HG03558 (cell line): ENCODE results near the gene SH3GLB2.
"Not testable (repeated sequence)": the region's sequence is repeated elsewhere in the genome, so short reads cannot be mapped to it uniquely, and the experiment has no call there.

Source experiments
- ATAC-seq: cut with Tn5 transposase; IDR thresholded peaks from one replicate; pipeline ENCODE4 v1.9.1; 2021; ENCODE audit warnings: moderate number of reproducible peaks; ENCODE audit not compliant: unreplicated experiment; ENCODE audit errors: extremely low read depth

SH3GLB2 gene

DNA sequence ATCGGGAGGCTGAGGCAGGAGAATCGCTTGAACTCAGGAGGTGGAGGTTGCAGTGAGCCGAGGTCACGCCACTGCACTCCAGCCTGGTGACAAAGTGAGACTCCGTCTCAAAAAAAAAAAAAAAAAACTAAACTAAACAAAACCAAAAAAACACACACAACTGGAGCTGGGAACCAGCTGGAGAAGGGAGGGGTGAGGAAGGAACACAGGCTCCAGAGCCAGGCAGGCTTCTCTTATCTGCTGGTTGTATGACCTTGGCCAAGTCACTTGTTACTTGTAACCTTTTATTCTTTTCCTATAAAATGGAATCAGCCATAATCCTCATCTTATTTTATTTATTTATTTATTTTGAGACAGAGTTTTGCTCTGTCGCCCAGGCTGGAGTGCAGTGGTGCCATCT is 24.0 kb downstream of the SH3GLB2 start:
- ATAC-seq, result not testable (repeated sequence)

DNA sequence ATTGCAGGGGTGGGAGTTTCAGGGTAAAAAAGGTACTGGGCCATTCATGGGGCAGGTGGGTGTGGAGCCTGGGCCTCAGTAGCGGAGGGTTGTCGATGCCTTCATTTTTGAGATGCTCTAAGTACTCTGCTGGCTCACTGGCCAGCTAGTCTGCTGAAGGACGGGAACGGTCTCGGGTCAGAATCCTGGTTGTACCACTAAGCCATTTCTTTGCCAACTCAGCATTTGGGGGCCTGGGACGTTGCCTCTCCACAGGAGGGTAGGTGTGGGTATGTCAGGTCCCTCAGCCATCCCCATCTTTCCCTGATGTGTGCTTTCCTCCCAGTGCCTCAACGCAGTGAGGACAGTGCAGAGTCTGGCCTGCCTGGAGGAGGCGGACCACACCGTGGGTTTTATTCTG is 25.1 kb downstream of the SH3GLB2 start:
- ATAC-seq, result no peak

DNA sequence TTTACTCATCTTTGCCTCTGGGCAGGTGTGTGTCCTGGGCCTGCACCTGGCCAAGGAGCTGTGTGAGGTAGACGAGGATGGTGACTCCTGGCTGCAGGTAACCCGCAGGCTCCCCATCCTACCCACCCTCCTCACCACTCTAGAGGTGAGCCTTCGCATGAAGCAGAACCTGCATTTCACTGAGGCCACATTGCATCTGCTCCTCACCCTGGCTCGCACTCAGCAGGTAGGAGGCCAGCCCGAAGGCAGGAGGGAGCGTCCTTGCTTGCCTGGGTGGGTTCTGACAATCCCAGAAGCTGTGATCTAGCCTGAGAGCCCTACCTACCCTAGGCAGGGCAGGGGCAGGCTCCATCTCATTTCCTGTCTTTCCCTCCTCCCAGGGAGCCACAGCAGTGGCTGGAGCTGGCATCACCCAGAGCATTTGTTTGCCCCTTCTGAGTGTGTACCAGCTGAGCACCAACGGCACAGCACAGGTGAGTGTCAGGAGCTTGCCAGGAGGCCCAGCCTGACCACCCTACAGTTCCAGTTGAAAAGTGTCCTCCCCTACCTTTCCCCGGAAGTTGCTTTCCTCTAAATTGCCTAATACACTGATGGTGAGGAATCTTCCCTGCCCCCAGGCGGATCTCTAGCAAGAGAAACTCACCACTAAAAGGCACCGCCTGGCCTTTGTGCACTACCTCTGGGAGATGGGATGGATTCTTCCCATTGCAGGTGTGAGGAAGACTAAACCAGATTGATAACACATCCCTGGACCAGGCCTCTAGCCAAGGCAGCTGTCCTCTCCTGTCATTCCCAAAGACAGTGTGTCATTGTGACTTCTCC is 26.4 kb downstream of the SH3GLB2 start:
- no peak for ATAC-seq

DNA sequence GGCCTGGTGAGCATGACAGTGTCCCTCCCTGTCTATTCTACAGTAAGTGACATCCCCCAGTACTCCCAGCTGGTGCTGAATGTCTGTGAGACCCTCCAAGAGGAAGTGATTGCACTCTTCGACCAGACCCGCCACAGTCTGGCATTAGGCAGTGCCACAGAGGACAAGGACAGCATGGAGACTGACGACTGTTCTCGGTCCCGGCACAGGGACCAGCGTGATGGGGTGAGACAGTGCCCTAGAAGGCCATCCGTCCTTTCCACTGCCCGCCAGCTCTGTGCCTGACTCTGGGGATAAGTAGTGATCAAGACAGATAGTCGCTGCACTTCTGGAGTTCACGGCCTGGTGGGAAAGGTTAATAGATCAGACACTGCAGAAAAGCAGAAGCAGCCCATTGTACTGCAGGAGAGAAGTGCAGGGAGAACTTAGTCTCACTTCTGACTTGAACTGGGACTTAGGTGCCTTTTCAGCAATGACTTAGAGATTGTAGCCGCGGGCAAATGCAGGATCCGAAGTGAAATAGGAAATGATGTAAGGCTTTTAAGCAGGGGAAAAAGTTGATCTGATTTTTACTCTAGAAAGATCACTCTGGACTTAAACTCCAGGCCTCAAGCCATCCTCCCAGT is 28.4 kb downstream of the SH3GLB2 start:
- ATAC-seq, result no peak

DNA sequence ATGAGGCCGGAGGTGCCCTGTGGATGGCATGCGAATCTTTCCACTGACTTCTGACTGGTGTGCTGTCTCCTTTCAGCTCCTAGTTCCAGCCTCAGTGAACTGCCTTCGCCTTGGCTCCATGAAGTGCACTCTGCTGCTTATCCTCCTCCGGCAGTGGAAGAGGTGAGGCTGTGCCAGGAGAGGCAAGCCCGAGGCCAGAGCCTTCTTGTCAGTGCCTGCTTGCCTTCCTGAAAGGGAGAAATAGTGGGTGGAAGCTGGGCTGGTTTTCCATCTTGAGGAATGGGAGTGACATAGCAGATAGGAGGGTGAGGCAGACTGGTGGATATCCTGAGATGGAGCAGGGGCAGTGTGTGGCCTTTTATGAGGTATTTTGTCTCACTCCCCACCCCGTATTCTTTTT is 29.7 kb downstream of the SH3GLB2 start:
- no peak for ATAC-seq

DNA sequence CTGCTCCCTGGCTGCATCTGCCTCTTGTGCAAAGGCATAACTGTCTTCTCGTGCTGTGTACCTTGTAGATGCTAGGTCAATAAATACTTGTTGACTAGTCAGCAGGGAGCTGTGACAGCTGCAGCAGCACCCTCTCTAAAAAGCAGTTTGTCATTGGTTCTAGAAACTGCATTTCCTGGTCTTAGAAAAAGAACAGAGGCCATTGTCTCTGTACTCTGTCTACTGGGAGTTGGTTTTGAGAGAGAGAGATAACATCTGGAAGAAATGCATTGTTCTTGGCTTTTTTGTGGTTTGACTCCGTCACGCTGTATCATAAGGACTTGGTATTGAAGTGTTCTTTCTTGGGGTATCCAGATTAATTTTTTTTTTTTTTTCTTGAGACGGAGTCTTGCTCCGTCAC is 32.3 kb downstream of the SH3GLB2 start:
- no peak for ATAC-seq

DNA sequence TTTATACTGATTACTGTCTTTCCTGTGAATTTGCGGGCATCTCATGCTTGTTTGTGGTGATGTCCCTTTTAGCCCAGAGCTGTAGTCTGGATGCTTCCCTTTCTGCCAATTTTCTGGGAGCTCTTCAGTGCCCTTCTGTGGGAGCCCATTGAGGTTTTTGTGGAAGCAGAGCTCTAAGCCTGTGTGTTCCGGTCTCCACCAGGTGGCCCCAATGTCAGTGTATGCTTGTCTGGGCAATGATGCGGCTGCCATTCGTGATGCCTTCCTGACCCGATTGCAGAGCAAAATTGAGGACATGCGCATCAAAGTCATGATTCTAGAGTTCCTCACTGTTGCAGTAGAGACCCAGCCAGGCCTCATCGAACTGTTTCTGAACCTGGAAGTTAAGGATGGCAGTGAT is 35.1 kb downstream of the SH3GLB2 start:
- ATAC-seq, result no peak

DNA sequence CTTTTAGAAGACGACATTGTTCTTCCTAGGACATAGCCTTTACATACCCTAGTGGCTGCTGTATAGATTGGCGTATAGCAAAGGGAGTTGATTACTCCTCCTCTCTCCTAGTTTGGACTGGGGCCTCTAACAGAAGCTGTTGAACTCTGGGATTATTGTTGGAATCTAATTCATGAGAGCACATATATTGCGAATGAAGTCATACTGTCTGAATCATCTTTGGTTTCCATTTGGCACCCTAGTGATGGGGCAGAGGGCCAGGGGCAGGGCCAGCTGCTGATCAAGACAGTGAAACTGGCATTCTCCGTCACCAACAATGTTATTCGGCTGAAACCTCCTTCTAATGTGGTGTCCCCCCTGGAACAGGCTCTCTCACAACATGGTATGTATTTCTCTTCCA is 40.3 kb downstream of the SH3GLB2 start:
- ATAC-seq, result no peak

DNA sequence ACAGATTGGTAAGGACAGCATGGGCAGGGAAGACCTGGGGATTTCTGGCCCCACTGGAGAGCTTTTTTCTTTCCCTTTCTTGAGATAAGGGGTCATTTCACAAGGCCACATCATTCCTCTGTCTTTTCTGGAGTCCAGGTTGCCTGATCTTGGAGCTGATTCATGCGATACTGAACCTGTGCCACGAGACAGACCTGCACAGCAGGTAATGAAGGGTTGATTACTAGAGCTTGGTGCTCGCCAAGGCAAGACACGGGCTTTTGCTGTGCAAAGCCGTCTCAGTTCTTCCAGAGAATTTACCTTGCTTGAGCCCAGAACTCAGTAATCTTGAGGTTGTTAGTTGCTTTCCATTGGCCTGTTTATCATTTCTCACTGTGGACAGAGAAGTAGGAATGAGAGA is 41.5 kb downstream of the SH3GLB2 start:
- ATAC-seq, result no peak

DNA sequence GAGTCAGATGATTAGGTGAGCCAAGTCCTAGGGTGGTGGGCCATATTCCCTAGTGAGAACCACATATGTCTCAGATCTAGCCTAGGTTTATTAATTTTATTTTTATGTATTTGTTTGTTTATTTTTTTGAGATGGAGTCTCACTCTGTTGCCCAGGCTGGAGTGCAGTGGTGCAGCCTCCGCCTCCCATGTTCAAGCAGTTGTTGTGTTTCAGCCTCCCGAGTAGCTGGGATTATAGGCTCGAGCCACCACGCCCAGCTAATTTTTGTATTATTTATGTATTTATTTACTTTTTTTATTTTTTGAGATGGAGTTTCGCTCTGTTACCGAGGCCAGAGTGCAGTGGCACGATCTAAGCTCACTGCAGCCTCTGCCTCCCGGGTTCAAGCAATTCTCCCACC is 44.6 kb downstream of the SH3GLB2 start:
- ATAC-seq, result no peak

DNA sequence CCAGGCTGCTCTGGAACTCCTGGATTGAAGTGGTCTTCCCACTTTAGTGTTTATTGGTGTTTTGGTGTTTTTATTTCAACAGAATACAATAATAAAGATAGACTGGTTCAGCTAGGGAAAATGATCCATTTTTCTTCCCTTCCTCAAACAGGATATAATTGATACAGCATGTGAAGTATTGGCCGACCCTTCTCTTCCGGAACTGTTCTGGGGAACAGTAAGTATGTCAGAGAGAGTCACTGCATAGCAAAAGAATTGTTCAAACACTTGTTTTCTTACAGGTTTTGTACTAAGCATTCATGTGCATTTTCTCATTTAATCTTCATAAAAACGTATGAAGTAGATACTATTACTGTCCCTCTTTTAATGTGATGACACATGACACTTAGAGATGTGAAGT is 49.0 kb downstream of the SH3GLB2 start:
- no peak for ATAC-seq

DNA sequence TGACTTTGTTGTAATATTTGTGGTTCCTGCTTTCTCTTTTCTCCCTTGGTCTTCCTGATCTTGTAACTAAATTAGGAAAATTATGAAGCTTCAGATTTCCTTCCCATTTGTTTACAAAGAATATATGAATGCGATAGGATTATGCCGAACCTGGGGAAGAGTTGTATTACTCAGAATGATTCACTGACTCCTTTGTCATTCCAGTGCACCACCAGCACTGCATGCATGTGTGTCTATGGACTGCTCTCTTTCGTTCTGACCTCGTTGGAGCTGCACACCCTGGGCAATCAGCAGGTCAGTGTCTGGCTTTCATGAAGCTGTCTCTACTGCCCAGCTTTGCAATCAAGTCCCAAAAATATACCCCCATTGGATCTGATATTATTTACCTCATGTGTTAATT is 55.2 kb downstream of the SH3GLB2 start:
- no peak for ATAC-seq

DNA sequence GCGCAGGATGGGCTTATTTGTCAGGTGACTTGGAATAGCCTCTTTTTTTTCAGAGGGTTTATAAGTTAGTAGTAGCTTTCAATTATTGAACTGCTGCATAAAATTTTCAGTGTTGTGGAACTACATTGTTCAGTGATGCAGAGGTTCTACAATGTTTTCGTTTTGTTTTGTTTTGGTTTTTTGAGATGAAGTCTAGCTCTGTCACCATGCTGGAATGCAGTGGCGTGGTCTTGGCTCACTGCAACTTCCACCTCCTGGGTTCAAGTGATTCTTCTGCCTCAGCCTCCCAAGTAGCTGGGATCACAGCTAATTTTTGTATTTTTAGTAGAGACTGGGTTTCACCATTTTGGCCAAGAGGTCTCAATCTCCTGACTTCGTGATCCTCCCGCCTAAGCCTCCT is 58.6 kb downstream of the SH3GLB2 start:
- ATAC-seq, result no peak

DNA sequence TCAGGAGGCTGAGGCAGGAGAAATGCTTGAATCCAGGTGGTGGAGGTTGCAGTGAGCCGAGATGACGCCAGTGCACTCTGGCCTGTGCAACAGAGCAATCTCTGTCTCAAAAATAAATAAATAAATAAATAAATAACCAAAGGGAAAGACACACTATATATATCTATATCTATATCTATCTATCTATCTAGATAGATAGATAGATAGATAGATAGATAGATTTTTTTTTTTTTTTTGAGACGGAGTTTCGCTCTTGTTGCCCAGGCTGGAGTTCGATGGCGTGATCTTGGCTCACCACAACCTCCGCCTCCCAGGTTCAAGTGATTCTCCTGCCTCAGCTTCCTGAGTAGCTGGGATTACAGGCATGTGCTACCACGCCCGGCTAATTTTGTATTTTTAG is 66.7 kb downstream of the SH3GLB2 start:
- ATAC-seq, result not testable (repeated sequence)
